ENCODE measurements around the gene CERS3.

The CERS3 gene

GRCh38 chr15:100528833-100529428, at the start of gene CERS3:
TSS of gene CERS3 (minus strand) at chr15:100528950. CDS start at chr15:100501849, 27,101 bp downstream.
- Histone ChIP-seq H3K27ac (no peak within 1 kb of the TSS), H3K27me3 (no peaks in the 10 kb centered on the region)

GRCh38 chr15:100573526-100573925, 44.8 kb upstream of the CERS3 start:
- H4K20me1 ChIP-seq = no peaks in the 10 kb centered on the region
- TF ChIP-seq Cebpa-rat (IDR thresholded peaks at IDR 0.05) = no peak
- no peaks in the 10 kb centered on the region for H3K27me3 ChIP-seq
- H3K9ac ChIP-seq = no peak overlapping the region
- H3K4me3 ChIP-seq = no peak overlapping the region
- peaks cover 44% of the 10 kb centered on the region for H3K36me3 ChIP-seq
- H3K9me3 ChIP-seq = peaks cover 3% of the 10 kb centered on the region; the same call in 1 of the 2 replicates
- H3K4me2 ChIP-seq = no peak overlapping the region
- no peak overlapping the region for H3K27ac ChIP-seq
- no peaks in the 10 kb centered on the region for H3K4me1 ChIP-seq

More at GRCh38 chr15:100528833-100529428, at the start of gene CERS3:
- Histone ChIP-seq H3K36me3 (no peaks in the 10 kb centered on the region), H3K4me1 (peaks cover 7% of the 10 kb centered on the region; the same call in 1 of the 2 replicates), H3K4me3 (no peak within 1 kb of the TSS), H3K4me2 (no peak within 1 kb of the TSS), H4K20me1 (no peaks in the 10 kb centered on the region), H3K9me3 (no peaks in the 10 kb centered on the region), H3K9ac (no peak within 1 kb of the TSS)
- TF ChIP-seq Cebpa-rat (IDR thresholded peaks at IDR 0.05) = no peak

GRCh38 chr15:100572362-100572983, 43.7 kb upstream of the CERS3 start:
- Histone ChIP-seq H3K27me3 (no peaks in the 10 kb centered on the region), H3K4me2 (no peak overlapping the region), H3K36me3 (peaks cover 48% of the 10 kb centered on the region), H3K4me3 (no peak overlapping the region), H3K27ac (no peak overlapping the region), H4K20me1 (no peaks in the 10 kb centered on the region), H3K4me1 (no peaks in the 10 kb centered on the region), H3K9me3 (no peaks in the 10 kb centered on the region), H3K9ac (no peak overlapping the region)
- TF ChIP-seq Cebpa-rat (IDR thresholded peaks at IDR 0.05) = no peak

- no peak for TF ChIP-seq Cebpa-rat (IDR thresholded peaks at IDR 0.05)
- Histone ChIP-seq H4K20me1 (no peaks in the 10 kb centered on the region), H3K4me2 (no peak overlapping the region), H3K27me3 (no peaks in the 10 kb centered on the region), H3K4me1 (no peaks in the 10 kb centered on the region), H3K4me3 (no peak overlapping the region), H3K27ac (no peak overlapping the region), H3K36me3 (peaks cover 48% of the 10 kb centered on the region), H3K9me3 (no peaks in the 10 kb centered on the region), H3K9ac (no peak overlapping the region)
Measured at GRCh38 chr15:100571592-100572167, 42.9 kb upstream of the CERS3 start.

GRCh38 chr15:100570735-100571313, 42.1 kb upstream of the CERS3 start:
- Histone ChIP-seq H3K4me2 (no peak overlapping the region), H3K27ac (no peak overlapping the region), H3K4me1 (no peaks in the 10 kb centered on the region), H3K4me3 (no peak overlapping the region), H4K20me1 (no peaks in the 10 kb centered on the region), H3K9ac (no peak overlapping the region), H3K27me3 (no peaks in the 10 kb centered on the region), H3K36me3 (peaks cover 48% of the 10 kb centered on the region), H3K9me3 (no peaks in the 10 kb centered on the region)
- no peak for TF ChIP-seq Cebpa-rat (IDR thresholded peaks at IDR 0.05)

DNA sequence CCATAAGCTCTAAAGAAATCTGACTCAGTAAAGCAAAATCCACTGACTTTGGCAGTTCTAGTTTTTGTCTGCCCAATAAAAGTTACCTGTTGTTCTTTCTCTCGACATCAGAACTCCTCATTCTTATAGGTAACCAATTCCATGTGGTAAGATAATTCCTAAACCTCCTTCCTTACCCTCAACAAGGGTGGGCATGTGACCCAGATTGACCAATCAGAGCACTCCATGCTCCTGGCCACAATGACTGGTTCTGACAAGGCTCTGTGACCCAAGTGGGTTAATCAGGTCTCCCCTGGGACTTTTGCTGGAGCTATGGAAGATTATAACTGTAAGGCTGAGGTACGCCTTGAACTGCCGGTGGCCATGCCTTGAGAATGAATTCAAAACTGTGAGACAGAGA, 41.5 kb upstream of the CERS3 start:
- Histone ChIP-seq H3K27ac (no peak overlapping the region), H4K20me1 (no peaks in the 10 kb centered on the region), H3K4me1 (no peaks in the 10 kb centered on the region), H3K4me2 (no peak overlapping the region), H3K9ac (no peak overlapping the region), H3K36me3 (peaks cover 48% of the 10 kb centered on the region), H3K9me3 (no peaks in the 10 kb centered on the region), H3K4me3 (no peak overlapping the region), H3K27me3 (no peaks in the 10 kb centered on the region)
- no peak for TF ChIP-seq Cebpa-rat (IDR thresholded peaks at IDR 0.05)

DNA sequence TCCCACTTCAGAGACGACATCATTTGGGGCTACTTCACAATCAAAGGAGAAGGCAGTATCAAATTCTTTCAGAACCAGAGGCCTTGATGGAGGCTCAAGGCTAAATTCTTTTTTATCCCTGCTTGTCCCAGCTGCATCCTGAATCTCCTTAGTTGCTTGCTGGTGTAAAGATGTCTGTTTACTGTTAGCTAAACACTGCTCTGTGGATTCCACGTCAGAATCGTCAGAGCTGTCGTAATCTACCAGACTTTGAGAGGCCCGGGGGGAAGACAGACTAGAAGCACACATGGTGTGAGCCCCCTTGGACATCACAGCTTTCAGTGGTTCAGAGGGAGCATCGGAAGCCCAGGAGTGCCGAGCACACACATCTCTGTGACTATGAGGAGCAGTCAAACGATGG, 40.6 kb upstream of the CERS3 start:
- Histone ChIP-seq H3K9me3 (no peaks in the 10 kb centered on the region), H3K4me1 (no peaks in the 10 kb centered on the region), H3K9ac (no peak overlapping the region), H3K27me3 (no peaks in the 10 kb centered on the region), H3K4me2 (no peak overlapping the region), H3K36me3 (peaks cover 43% of the 10 kb centered on the region), H3K27ac (no peak overlapping the region), H3K4me3 (no peak overlapping the region), H4K20me1 (no peaks in the 10 kb centered on the region)
- no peak for TF ChIP-seq Cebpa-rat (IDR thresholded peaks at IDR 0.05)

DNA sequence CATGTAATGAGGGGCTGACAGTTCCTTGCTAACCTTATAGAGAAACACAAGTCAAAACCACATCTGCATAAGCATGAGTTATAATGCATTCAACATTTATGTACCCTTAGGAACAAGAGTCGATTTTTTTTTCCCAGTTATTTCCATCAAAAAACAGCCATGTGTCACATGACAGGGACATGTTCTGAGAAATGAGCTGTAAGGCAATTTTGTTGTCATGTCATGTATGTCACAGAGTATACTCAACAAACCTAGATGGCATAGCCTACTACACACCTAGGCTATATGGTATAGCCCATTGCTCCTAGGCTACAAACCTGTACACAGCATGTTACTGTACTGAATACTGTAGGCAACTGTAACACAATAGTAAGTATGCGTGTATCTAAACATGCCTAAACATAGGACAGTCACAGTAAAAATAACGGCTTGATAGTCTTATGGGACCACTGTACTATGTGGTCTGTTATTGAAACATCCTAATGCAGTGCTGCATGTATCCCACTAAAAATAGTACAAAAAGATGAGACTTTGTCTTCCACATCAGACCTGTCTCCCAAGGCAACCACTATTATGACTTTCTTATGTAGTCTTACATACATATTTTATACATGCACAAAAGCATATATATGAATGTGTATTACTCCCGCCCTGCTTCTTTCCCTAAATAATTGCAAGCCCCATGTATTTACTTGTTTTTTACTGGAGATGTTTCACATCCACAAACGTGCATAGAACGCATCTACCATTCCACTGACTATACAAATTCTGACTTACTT, 38.3 kb upstream of the CERS3 start:
- H3K27ac ChIP-seq = no peak overlapping the region
- H3K9me3 ChIP-seq = no peaks in the 10 kb centered on the region
- H3K4me2 ChIP-seq = no peak overlapping the region
- TF ChIP-seq Cebpa-rat (IDR thresholded peaks at IDR 0.05) = no peak
- H3K36me3 ChIP-seq = peaks cover 29% of the 10 kb centered on the region
- H3K27me3 ChIP-seq = no peaks in the 10 kb centered on the region
- H4K20me1 ChIP-seq = no peaks in the 10 kb centered on the region
- no peaks in the 10 kb centered on the region for H3K4me1 ChIP-seq
- H3K9ac ChIP-seq = no peak overlapping the region
- no peak overlapping the region for H3K4me3 ChIP-seq

GRCh38 chr15:100565591-100565990, 36.8 kb upstream of the CERS3 start:
- no peak overlapping the region for H3K4me3 ChIP-seq
- no peak overlapping the region for H3K9ac ChIP-seq
- no peaks in the 10 kb centered on the region for H3K27me3 ChIP-seq
- H3K36me3 ChIP-seq = peaks cover 20% of the 10 kb centered on the region
- no peak overlapping the region for H3K4me2 ChIP-seq
- H3K9me3 ChIP-seq = no peaks in the 10 kb centered on the region
- H3K4me1 ChIP-seq = no peaks in the 10 kb centered on the region
- H4K20me1 ChIP-seq = no peaks in the 10 kb centered on the region
- TF ChIP-seq Cebpa-rat (IDR thresholded peaks at IDR 0.05) = no peak
- H3K27ac ChIP-seq = no peak overlapping the region
